Neural crest cell (in vitro differentiated cells): ENCODE measurements around the gene CCDC34. TPM values are rescaled to one million over a fixed set of nuclear protein-coding genes. Genes with fewer than 3 reads are reported as not detected.

Experiments used
- DNase-seq: peaks from one replicate; pipeline ENCODE4 v3.0.0; 2021; ENCODE audit warnings: low read depth, mixed read lengths, low spot score
- H3K27ac Mint-ChIP-seq: one replicate; pipeline ENCODE4 v1.8.0; 2021; ENCODE audit warnings: mild to moderate bottlenecking, mixed read lengths; ENCODE audit not compliant: unreplicated experiment
- H3K27me3 Mint-ChIP-seq: 2 replicates; pipeline ENCODE4 v1.8.0; 2021; ENCODE audit warnings: low read depth, mild to moderate bottlenecking, mixed read lengths
- H3K36me3 Mint-ChIP-seq: 2 replicates; pipeline ENCODE4 v1.8.0; 2021; ENCODE audit warnings: low read depth, mild to moderate bottlenecking, mixed read lengths
- H3K4me1 Mint-ChIP-seq: 2 replicates; pipeline ENCODE4 v1.8.0; 2021; ENCODE audit warnings: mixed read lengths
- H3K4me3 Mint-ChIP-seq: one replicate; pipeline ENCODE4 v1.8.0; 2021; ENCODE audit warnings: mild to moderate bottlenecking, mixed read lengths
- H3K9me3 Mint-ChIP-seq: 2 replicates; pipeline ENCODE4 v1.8.0; 2021; ENCODE audit warnings: mixed read lengths
- CTCF ChIP-seq: fragments of 200-600 bp; sonication (generic); conservative IDR thresholded peaks from 2 replicates; pipeline ENCODE4 v1.5.0; 2021; ENCODE audit warnings: antibody characterized with exemption, mild to moderate bottlenecking
- total RNA-seq: library from RNA; stranded (reverse); gene quantifications from 2 replicates; pipeline ENCODE4 v1.2.1, GENCODE V29; 2021

CCDC34 gene
- total RNA-seq, 1 donor from 2014 or later, result 38.6 TPM

- DNase-seq, result no peak
- Mint-ChIP-seq H3K27me3 (no peaks in the 10 kb centered on the region), H3K36me3 (peaks cover 8% of the 10 kb centered on the region), H3K4me1 (peaks cover 48% of the 10 kb centered on the region), H3K27ac (no peak overlapping the region), H3K4me3 (peak overlapping the region; percentile 97), H3K9me3 (no peaks in the 10 kb centered on the region)
- TF ChIP-seq CTCF, result no peak
Observed at GRCh38 chr11:27361649-27362431, 1.2 kb downstream of the CCDC34 start.

- Mint-ChIP-seq H3K36me3 (peaks cover 8% of the 10 kb centered on the region), H3K27ac (no peak overlapping the region), H3K4me1 (peaks cover 45% of the 10 kb centered on the region), H3K9me3 (no peaks in the 10 kb centered on the region), H3K4me3 (peak overlapping the region; percentile 4), H3K27me3 (no peaks in the 10 kb centered on the region)
- TF ChIP-seq CTCF, result no peak
- no peak for DNase-seq
Observed at GRCh38 chr11:27358296-27358695, 4.7 kb downstream of the CCDC34 start.

GRCh38 chr11:27357250-27357649 lies 5.8 kb downstream of the CCDC34 start:
- no peaks in the 10 kb centered on the region for H3K9me3 Mint-ChIP-seq
- H3K27me3 Mint-ChIP-seq, result no peaks in the 10 kb centered on the region
- H3K27ac Mint-ChIP-seq, result no peak overlapping the region
- peaks cover 37% of the 10 kb centered on the region for H3K4me1 Mint-ChIP-seq
- H3K4me3 Mint-ChIP-seq, result no peak overlapping the region
- peaks cover 8% of the 10 kb centered on the region for H3K36me3 Mint-ChIP-seq
- DNase-seq, result no peak
- no peak for TF ChIP-seq CTCF

GRCh38 chr11:27356624-27357222 lies 6.3 kb downstream of the CCDC34 start:
- Mint-ChIP-seq H3K9me3 (no peaks in the 10 kb centered on the region), H3K4me1 (peaks cover 31% of the 10 kb centered on the region), H3K4me3 (no peak overlapping the region), H3K36me3 (peaks cover 10% of the 10 kb centered on the region), H3K27ac (no peak overlapping the region), H3K27me3 (no peaks in the 10 kb centered on the region)
- DNase-seq, result no peak
- TF ChIP-seq CTCF, result no peak

- no peaks in the 10 kb centered on the region for H3K27me3 Mint-ChIP-seq
- H3K27ac Mint-ChIP-seq, result no peak overlapping the region
- TF ChIP-seq CTCF, result no peak
- H3K9me3 Mint-ChIP-seq, result no peaks in the 10 kb centered on the region
- H3K36me3 Mint-ChIP-seq, result peaks cover 16% of the 10 kb centered on the region
- DNase-seq, result no peak
- peaks cover 26% of the 10 kb centered on the region for H3K4me1 Mint-ChIP-seq
- no peak overlapping the region for H3K4me3 Mint-ChIP-seq
Observed at GRCh38 chr11:27355575-27356104, 7.4 kb downstream of the CCDC34 start.
